Parathyroid adenoma (tissue), 2 donors: ENCODE results near the gene ELN.

Experiments
- H2AFZ ChIP-seq: fragments of 300-600 bp; sonication (generic); one replicate; pipeline ENCODE4 v1.7.0; 2017; ENCODE audit warnings: antibody characterized with exemption, mild to moderate bottlenecking
- H3K27ac ChIP-seq: fragments of 300-600 bp; sonication (generic); one replicate; pipeline ENCODE4 v1.7.0; 2017
- H3K27me3 ChIP-seq: fragments of 300-600 bp; sonication (generic); one replicate; pipeline ENCODE4 v1.7.0; 2017; ENCODE audit warnings: low read length; ENCODE audit not compliant: control insufficient read depth, insufficient read depth
- H3K36me3 ChIP-seq: fragments of 300-600 bp; sonication (generic); one replicate; pipeline ENCODE4 v1.7.0; 2017; ENCODE audit warnings: low read length; ENCODE audit not compliant: control insufficient read depth, insufficient read depth
- H3K4me1 ChIP-seq: fragments of 300-600 bp; sonication (generic); one replicate; pipeline ENCODE4 v1.7.0; 2017; ENCODE audit warnings: control low read depth
- H3K4me2 ChIP-seq: fragments of 300-600 bp; sonication (generic); one replicate; pipeline ENCODE4 v1.7.0; 2017; ENCODE audit warnings: low read length
- H3K4me3 ChIP-seq: fragments of 300-600 bp; sonication (generic); one replicate; pipeline ENCODE4 v1.7.0; 2017; ENCODE audit warnings: low read depth, low read length
- H3K79me2 ChIP-seq: fragments of 300-600 bp; sonication (generic); one replicate; pipeline ENCODE4 v1.7.0; 2017; ENCODE audit warnings: control low read depth
- H3K9ac ChIP-seq: fragments of 300-600 bp; sonication (generic); one replicate; pipeline ENCODE4 v1.7.0; 2017; ENCODE audit warnings: mild to moderate bottlenecking
- H3K9me3 ChIP-seq: fragments of 300-600 bp; sonication (generic); one replicate; pipeline ENCODE4 v1.7.0; 2017; ENCODE audit warnings: low read length; ENCODE audit not compliant: control insufficient read depth
- TF ChIP-seq, protein P1 (sequence below): fragments of 300-600 bp; sonication (generic); IDR thresholded peaks from one replicate; pipeline ENCODE4 v1.7.0; 2017; ENCODE audit warnings: antibody characterized with exemption, mild to moderate bottlenecking
- donor health status: primary hyperparathyroidism.

Gene ELN

DNA sequence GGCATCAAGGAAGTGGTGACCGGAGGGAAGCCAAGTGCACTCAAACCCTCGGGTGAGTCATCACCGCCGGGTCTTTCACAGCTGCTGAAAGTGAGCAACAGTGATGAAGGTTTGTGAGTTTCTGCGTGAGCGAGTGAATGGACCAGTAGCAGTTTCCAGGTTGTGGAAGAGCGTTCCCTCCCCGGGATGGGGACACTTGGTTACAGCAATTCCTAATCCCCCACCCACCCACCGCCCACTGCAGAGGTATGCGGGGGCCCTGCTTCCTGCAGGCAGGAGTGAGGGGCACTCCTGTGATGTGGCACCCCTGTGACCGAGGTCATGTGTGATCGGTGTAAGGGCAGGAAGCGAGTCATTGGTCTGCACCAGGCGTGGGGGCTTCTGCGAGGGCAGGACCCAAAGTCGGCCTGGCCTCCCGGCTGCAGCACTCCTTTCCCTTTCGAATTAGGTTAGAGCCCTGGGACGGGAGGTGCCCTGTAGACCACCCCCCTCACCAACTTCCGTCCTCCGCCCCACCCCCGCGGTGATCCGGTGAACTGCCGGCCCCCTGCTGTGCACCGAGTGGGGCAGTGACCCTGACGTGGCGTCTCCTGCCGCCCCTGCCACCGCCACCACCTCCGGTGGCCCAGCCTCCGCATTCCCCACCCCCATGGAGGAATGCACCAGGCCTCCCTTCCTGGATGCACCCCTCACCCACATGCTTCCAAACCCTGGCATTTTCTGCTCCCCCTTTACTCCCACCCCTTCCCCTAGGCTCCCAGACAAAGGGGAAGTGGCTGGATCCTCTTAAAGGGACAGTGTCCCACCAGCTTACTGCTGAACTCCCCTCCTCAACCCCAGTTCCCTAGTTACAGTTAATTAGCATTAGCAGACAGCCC, 66.5 kb downstream of the ELN start:
- H3K4me3 ChIP-seq: peak overlapping the region; percentile 0
- no peaks in the 10 kb centered on the region for H3K4me1 ChIP-seq
- H2AFZ ChIP-seq: no peak overlapping the region
- H3K79me2 ChIP-seq: no peaks in the 10 kb centered on the region
- TF ChIP-seq, protein P1, sequence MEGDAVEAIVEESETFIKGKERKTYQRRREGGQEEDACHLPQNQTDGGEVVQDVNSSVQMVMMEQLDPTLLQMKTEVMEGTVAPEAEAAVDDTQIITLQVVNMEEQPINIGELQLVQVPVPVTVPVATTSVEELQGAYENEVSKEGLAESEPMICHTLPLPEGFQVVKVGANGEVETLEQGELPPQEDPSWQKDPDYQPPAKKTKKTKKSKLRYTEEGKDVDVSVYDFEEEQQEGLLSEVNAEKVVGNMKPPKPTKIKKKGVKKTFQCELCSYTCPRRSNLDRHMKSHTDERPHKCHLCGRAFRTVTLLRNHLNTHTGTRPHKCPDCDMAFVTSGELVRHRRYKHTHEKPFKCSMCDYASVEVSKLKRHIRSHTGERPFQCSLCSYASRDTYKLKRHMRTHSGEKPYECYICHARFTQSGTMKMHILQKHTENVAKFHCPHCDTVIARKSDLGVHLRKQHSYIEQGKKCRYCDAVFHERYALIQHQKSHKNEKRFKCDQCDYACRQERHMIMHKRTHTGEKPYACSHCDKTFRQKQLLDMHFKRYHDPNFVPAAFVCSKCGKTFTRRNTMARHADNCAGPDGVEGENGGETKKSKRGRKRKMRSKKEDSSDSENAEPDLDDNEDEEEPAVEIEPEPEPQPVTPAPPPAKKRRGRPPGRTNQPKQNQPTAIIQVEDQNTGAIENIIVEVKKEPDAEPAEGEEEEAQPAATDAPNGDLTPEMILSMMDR: no peak
- H3K27me3 ChIP-seq: no peaks in the 10 kb centered on the region
- no peak overlapping the region for H3K27ac ChIP-seq
- no peak overlapping the region for H3K9ac ChIP-seq
- no peaks in the 10 kb centered on the region for H3K9me3 ChIP-seq
- H3K4me2 ChIP-seq: no peak overlapping the region
- H3K36me3 ChIP-seq: no peaks in the 10 kb centered on the region

DNA sequence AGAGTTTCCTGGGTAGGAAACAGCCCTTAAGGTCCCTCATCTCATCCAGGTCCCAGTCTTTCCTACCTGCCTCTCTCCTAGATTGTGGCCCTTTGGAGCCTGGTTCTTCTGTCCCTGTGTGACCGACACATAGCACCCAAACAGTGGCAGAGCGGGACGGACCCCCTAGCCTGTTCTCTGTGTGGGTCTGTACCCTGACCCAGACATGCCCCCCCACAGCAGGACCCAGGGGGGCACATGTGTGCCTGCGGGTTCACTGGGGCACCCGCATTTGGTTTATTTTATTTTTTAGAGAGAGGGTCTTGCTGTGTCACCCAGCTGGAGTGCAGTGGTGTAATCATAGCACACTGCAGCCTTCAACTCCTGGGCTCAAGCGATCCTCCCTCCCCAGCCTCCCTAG, 67.2 kb downstream of the ELN start:
- no peaks in the 10 kb centered on the region for H3K9me3 ChIP-seq
- TF ChIP-seq, protein P1: no peak
- H2AFZ ChIP-seq: no peak overlapping the region
- H3K4me3 ChIP-seq: no peak overlapping the region
- H3K79me2 ChIP-seq: no peaks in the 10 kb centered on the region
- no peak overlapping the region for H3K4me2 ChIP-seq
- no peaks in the 10 kb centered on the region for H3K4me1 ChIP-seq
- H3K27ac ChIP-seq: no peak overlapping the region
- H3K36me3 ChIP-seq: no peaks in the 10 kb centered on the region
- H3K27me3 ChIP-seq: no peaks in the 10 kb centered on the region
- no peak overlapping the region for H3K9ac ChIP-seq

DNA sequence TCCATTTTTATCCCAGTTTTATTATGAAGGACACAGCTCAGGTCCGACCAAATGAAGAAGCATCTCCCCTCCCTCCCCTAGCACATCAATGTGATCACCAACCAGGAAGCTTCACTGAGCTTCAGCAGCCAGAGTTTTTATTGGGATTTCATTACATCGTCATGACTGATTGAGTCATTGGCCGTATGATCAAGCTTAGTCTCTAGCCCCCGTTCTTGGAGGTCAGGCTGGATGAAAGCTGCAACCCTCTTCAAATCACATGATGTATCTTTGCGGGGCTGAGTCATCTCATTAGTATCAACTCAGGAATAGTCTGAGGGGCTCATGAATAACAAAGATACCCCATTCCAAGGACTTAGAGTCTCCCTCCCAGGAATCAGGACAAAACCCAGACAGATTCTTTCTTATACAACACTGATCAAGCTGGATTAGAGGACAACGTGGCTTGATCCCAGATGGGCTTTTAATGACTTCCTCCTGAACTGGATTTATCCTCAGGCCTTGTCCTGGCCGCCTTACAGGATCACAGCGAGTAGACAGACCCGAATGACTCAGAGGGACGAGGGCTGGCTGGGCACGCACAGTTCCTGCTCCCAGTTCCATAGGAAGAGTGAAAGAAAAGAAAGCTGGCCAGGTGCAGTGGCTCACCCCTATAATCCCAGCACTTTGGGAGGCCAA, 70.1 kb downstream of the ELN start:
- no peak overlapping the region for H3K27ac ChIP-seq

DNA sequence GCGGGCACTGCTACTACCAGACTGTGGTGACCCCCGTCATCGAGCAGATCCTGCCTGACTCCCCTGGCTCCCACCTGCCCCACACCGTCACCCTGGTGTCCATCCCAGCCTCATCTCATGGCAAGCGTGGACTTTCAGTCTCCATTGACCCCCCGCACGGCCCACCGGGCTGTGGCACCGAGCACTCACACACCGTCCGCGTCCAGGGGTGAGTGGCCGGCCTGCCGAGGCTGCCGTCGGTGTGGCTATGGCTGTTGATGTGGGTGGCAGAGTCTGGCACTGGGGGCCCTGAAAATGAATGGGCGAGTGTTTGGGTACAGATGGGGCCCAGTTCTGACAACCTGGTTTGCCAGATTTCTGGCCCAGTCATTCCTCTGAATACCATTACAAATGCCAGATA, 71.1 kb downstream of the ELN start:
- Histone ChIP-seq H3K27me3 (no peaks in the 10 kb centered on the region), H3K4me3 (no peak overlapping the region), H3K27ac (no peak overlapping the region), H3K4me2 (no peak overlapping the region), H3K9ac (no peak overlapping the region), H3K79me2 (no peaks in the 10 kb centered on the region), H3K9me3 (no peaks in the 10 kb centered on the region), H3K36me3 (no peaks in the 10 kb centered on the region), H3K4me1 (no peaks in the 10 kb centered on the region), H2AFZ (no peak overlapping the region)
- TF ChIP-seq, protein P1: no peak

More for the DNA sequence above, 70.1 kb downstream of the ELN start:
- Histone ChIP-seq H3K79me2 (no peaks in the 10 kb centered on the region), H3K27me3 (no peaks in the 10 kb centered on the region), H3K36me3 (no peaks in the 10 kb centered on the region), H3K4me1 (no peaks in the 10 kb centered on the region), H3K4me3 (no peak overlapping the region), H3K4me2 (no peak overlapping the region), H3K9ac (no peak overlapping the region), H3K9me3 (no peaks in the 10 kb centered on the region), H2AFZ (no peak overlapping the region)
- TF ChIP-seq, protein P1: no peak
